Stimulated activated CD8-positive, alpha-beta memory T cell treated with anti-CD3 and anti-CD28 coated beads, Interleukin-4, amount 100 ng/mL, for 24 hours (primary cell): ENCODE data around the gene ALG12.

Experiments used
- DNase-seq: peaks from one replicate; pipeline ENCODE4 v3.0.0-alpha.2; 2020; ENCODE audit warnings: low read depth

Gene ALG12

GRCh38 chr22:49929994-49930575 is 11.8 kb upstream of the ALG12 start:
- DNase-seq: no peak

- DNase-seq: peak; percentile 68
Observed at GRCh38 chr22:49929211-49929979, 11.2 kb upstream of the ALG12 start.

GRCh38 chr22:49928555-49929210 is 10.4 kb upstream of the ALG12 start:
- no peak for DNase-seq

- DNase-seq: no peak
Observed at GRCh38 chr22:49928185-49928495, 9.9 kb upstream of the ALG12 start.

DNA sequence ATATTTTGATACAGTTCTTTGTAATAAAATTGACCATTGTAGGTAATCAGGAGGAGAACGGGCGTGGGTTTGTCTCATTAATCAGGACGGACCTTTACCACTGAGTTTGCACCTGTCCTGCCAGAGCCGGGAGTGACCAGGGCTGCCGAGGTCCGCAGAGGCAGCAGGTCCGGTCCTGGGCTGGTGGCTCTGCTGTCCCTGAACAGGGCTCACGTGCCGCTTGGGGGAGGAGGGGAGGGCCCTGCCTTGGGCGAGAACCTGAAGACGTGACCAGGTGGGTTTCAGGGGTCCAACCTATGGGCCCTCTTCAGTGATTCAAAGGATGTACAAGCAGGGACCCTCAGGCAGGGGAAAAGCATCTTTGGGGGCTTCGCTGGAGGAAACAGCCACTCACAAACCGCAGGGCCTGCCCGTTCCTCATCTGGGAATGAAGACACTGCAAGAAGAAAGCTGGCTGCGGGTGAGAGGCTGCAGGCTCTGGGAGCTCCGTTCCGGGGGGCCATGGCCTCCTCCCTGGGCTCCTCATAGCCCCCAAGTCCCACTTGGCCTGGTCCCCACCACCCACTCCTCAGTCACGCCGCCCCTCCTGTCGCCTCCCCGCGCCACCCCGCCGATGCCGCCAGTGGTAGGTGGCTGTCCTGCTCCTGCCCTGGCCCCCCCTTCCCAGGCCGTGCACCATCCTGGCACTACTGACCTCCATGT is 9.4 kb upstream of the ALG12 start:
- DNase-seq: no peak

GRCh38 chr22:49926916-49927315 is 8.7 kb upstream of the ALG12 start:
- no peak for DNase-seq

DNA sequence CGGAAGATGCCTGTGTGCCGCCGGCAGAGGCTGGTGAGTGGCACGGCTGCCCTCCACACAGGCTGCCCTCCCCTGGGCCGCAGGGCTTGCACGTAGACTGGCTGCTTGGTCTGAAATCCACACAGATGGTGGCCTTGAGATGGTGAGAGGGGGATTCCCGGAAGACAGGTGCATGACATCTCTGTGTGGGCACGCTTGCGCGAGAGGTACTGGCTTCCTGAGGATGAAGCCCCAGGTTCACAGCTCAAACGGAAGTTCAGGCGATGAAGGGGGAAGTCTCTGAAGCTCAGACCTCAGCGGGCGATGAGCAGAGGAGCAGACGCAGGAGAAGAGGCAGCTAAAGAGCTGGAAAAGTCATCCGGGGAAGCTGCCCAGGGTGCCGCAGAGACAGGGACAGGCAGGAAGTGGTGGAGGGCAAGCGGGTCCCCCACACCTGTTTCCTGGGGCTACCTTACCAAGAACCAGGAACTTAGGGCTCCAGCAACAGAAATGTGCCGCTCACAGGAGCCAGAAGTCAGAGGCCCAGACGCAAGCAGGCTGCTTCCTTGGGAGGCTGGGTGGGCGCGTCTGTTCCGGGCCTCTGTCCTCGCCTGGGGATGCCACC is 7.4 kb upstream of the ALG12 start:
- no peak for DNase-seq

DNA sequence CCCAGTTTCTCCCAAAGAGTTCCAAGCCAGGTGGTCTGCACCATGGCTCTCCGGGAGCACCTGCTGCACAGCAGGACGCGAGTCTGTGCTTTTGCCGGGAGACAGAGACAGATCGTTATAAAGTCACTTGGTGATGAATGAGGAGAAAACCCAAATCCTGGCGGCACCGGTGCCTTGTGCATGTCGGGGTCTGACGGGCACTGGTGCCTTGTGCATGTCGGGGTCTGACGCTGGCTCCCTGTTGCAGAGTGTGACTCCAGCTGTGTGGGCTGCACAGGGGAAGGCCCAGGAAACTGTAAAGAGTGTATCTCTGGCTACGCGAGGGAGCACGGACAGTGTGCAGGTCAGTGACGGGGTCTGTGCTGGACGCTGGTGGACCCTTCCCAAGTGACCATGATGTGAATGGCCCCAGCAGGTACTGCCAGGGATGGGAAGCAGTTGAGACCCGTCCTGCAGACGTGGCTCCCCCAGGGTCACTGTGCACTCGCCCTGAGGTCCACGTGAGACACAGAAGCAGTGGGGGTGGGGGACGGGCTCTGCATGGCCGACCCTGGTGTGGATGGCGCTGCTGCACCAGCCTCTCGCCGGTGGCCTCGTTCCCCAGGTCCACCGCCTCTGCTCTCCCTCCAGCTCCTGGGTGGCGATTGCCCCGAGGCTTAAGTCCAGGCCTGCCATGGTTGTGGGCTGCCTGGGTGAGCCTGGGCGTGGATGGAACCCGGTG is 6.0 kb upstream of the ALG12 start:
- no peak for DNase-seq

- DNase-seq: no peak
Observed at GRCh38 chr22:49923445-49923844, 5.2 kb upstream of the ALG12 start.

- DNase-seq: no peak
Observed at GRCh38 chr22:49922926-49923325, 4.7 kb upstream of the ALG12 start.

DNA sequence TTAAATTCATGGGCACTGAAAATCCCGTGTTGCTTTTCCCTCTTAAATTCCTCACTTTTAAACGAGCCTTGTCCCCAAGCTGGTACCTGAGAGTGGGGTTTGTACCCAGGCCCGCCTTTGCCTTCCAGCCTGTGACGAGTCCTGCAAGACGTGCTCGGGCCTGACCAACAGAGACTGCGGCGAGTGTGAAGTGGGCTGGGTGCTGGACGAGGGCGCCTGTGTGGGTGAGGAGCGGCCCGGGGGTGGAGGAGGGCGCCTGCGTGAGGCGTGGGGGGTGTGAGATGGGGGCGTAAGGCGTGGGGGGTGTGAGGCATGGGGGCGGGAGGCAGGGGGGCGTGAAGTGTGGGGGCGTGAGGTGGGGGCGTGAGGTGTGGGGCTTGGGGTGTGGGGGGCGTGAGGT is 4.2 kb upstream of the ALG12 start:
- no peak for DNase-seq

GRCh38 chr22:49921508-49922278 is 3.5 kb upstream of the ALG12 start:
- DNase-seq: no peak

- no peak for DNase-seq
Observed at GRCh38 chr22:49920859-49921258, 2.6 kb upstream of the ALG12 start.

DNA sequence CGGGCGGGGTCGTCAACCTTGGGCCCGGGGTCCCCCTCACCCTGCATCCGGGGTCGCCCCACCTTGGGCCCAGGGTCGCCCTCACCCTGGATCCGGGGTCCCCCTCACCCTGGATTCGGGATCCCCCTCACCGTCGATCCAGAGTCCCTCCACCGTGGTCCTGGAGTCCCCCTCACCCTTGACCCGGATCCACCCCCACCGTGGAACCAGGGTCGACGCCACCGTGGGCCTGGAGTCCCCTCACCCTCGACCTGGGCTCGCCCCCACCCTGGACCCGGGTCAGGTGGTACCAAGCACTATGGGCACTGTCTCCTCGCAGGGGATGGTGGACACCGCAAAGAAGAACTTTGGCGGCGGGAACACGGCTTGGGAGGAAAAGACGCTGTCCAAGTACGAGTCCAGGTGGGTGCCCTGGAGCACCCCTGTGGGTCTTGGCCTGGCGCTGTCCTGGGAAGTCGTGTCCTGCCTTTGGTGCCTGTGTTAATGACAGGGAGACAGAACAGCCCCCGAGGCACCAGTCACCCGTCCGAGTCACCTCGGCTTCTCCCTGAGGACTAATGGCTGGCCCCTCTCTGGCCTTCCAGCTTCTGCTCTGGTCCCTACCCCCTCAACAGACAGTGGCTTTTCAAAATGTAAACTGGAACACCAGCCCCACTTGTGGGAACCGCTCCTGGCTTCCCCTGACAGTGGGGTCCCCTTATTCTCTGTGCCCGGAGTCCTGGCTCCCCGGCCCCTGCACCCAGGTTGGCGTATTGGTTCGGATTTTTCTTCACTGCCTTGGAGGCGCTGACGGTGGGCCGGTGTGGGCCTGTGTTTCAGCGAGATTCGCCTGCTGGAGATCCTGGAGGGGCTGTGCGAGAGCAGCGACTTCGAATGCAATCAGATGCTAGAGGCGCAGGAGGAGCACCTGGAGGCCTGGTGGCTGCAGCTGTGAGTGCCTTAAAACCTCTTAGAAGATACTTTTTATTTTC is 958 bp upstream of the ALG12 start:
- DNase-seq: no peak

DNA sequence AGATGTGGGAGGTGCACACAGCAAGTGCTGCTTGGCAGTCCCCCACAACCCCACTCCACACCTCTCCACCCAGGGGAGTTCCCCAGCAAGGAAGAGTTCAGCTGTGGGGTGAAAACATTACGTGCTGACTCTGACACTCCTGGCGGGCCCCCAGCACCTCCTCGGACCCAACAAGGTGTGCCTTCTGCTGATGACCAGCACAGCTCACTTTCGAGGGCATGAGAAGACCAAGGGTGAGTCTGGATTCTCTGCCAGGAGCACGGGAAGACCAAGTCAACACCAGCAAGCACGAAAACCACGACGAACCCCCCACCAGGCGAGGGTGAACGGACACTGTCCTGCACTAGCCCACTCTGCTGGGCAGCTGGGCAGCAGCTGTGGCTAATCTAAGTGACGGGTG is 1.4 kb downstream of the ALG12 start:
- no peak for DNase-seq

GRCh38 chr22:49915610-49916009 is 2.6 kb downstream of the ALG12 start:
- no peak for DNase-seq

DNA sequence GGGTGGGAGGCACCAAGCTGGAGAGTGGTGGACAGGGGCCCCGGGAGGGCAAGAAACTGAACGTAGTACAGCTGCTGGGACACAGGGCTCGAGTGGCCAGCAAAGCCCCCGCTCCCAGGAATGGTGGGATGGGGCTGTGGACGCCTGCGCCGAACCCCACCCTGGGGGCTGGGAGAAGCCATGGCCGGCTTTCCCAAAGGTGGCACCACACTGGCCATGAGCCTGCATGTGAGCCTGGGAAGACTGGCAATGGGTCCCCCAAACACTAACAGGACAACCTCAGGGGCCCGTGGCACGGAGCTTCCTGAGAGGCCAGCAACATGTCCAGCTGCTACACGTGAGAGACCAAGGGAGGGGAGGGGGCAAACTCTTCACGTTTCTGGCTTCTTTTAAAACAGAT is 4.0 kb downstream of the ALG12 start:
- no peak for DNase-seq

- DNase-seq: no peak
Observed at GRCh38 chr22:49913446-49913845, 4.8 kb downstream of the ALG12 start.

DNA sequence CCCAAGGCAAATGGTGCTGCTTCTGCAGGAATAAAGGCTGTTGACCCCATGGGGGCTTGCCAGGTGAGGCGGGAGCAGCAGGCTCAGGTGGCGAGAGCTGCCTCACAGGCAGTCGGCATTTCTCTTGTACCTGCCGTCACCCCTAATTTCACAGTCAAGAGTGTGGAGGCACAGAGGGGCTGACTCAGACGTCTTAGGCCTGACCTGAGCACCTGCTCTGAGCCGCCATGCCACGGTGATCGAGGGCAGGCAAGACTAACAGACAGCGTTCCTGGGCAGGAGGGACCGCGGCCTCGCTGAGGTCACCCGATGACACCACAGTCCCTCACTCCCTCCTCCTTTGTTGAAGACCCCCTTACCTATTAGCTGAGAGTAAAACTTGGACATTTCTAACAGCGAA is 5.2 kb downstream of the ALG12 start:
- no peak for DNase-seq
